Measurements from ENCODE around the gene OSBPL10.

OSBPL10 gene

GRCh38 chr3:31959951-31960792 lies 20.9 kb downstream of the OSBPL10 start:
- DNase-seq (ENCODE audit: low read depth in 2 of 2, low spot score in 1 of 2), result no peak

- no peak for DNase-seq (ENCODE audit: low read depth in 2 of 2, low spot score in 1 of 2)
Observed at GRCh38 chr3:31959251-31959650, 21.8 kb downstream of the OSBPL10 start.

DNA sequence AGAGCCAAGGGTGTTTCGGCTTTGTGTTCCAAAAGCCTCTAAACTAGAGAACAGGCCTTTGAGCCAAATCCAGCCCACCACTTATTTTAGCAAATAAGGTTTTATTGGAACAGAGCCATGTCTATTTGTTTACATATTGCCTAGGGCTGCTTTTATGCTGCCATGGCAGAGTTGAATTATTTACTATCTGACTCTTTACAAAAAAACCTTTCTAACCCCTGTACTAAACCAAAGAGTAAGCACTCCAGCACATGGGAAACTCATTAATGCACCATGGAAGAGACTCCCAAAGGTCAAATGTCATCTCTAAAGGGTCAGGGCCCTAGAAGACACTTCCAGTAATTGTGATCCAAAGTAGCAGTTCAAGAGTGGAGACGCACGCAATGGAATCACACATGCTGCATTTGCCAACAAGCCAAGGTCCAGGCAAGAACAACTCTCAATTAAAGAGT lies 22.3 kb downstream of the OSBPL10 start:
- DNase-seq (ENCODE audit: low read depth in 2 of 2, low spot score in 1 of 2), result no peak

DNA sequence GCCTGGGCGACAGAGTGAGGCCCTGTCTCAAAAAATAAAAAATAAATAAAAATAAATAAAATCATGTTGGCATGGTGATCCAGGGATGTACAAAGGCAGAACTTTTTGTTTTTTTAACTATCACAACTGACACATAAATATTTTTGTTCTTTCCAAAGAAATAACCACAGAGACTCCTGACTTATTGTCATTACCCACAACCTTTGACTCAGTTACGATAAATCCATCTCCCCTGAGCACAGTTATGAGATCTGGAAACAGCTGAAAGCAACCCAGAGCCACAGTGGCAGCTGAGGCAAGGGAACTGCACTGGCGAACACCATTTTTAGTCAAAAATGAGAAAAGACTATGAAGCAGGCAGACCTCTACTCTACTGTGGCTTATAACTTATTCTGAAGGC lies 24.0 kb downstream of the OSBPL10 start:
- DNase-seq (ENCODE audit: low read depth in 2 of 2, low spot score in 1 of 2), result no peak

GRCh38 chr3:31955581-31955980 lies 25.5 kb downstream of the OSBPL10 start:
- no peak for DNase-seq (ENCODE audit: low read depth in 2 of 2, low spot score in 1 of 2)

DNA sequence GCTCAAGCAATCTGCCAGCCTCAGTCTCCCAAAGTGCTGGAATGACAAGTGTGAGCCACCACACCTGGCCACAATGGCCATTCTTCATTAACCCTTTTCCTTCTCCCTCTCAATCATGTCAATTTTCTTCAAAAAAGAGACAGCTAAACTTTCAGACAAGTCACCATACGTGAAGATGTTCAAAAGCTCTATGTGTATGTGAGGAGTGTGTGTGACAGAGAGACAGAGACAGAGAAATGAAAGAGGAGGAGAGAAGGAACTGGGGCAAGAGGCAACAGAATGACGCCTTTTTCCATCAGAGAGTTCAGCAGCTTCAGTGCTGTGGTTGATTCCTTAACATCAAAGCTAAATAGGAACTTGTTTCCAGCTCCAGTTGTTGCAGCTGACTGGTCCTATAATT lies 27.4 kb downstream of the OSBPL10 start:
- DNase-seq (ENCODE audit: low read depth in 2 of 2, low spot score in 1 of 2), result no peak

DNA sequence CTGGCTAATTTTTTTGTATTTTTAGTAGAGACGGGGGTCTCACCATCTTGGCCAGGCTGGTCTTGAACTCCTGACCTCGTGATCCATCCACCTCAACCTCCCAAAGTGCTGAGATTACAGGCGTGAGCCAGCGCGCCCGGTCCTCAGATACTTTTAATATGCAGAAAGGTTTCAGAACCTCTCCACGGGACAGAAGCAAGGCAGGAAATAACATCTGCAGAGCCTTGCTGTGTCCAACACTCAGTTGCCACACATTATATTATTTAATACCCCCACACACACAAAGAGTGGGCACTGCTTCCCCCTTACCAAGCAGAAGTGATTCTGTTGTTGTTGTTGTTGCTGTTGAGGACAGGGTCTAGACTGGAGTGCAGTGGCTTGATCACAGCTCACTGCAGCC lies 28.0 kb downstream of the OSBPL10 start:
- DNase-seq (ENCODE audit: low read depth in 2 of 2, low spot score in 1 of 2), result no peak

DNA sequence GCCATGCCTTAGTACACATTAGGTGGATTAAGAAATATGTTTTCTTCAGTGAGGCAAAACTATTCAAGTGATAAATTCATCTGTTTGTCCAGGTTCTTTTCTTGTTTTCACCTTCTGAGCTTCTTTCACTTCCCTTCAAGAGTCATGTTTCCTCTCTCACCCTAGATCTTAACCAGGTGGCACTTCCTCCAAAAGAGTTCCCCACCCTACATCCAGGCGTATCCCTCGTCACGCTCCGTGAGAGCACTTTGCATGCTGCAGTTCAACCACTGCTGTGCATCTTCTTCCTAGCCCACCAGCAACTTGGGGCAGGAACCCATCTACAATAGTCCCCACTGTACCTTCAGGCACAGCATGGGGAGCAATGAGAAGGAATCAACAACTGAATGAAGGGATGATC lies 28.9 kb downstream of the OSBPL10 start:
- no peak for DNase-seq (ENCODE audit: low read depth in 2 of 2, low spot score in 1 of 2)

DNA sequence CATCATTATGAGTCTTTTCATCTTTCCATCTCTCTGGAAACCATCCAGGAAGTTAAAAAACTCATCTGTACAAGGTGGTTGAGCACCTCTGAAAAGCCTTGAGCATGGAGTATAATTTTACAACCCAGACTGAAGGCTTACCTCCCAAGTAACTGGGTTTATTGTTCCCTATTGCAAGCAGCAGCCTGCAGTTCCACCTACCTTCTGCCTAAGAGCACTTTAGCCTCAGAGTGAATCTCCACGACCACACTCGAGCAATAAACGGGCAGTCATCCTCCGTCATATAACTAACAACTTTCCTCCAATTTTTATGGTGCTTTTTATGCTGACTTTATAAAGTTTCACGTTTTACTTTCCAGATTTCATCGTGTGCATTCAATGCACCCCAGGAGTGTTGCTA lies 32.8 kb downstream of the OSBPL10 start:
- DNase-seq (ENCODE audit: low read depth in 2 of 2, low spot score in 1 of 2), result no peak

GRCh38 chr3:31947671-31948091 lies 33.4 kb downstream of the OSBPL10 start:
- DNase-seq (ENCODE audit: low read depth in 2 of 2, low spot score in 1 of 2), result no peak

DNA sequence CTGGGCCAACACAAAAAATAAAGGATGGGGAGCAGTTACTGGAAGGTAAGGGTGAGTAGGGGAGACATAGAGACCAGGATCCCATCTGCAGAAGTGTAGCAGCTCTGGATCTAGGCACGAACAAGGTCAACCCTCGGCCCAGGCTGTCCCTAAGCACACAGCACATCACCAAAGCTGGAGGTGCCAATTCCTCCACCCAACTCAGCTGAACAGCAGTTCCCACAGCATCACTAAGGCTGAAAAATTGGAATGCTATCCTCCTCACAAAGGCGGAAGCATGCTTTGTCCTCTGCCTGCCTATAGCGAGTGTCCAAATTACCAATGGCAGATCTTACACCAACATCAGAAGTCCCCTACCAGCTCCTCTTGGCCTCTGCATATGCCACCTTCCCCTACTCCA lies 33.9 kb downstream of the OSBPL10 start:
- no peak for DNase-seq (ENCODE audit: low read depth in 2 of 2, low spot score in 1 of 2)

GRCh38 chr3:31946484-31947081 lies 34.5 kb downstream of the OSBPL10 start:
- DNase-seq (ENCODE audit: low read depth in 2 of 2, low spot score in 1 of 2), result no peak

GRCh38 chr3:31945738-31946052 lies 35.4 kb downstream of the OSBPL10 start:
- DNase-seq (ENCODE audit: low read depth in 2 of 2, low spot score in 1 of 2), result no peak

DNA sequence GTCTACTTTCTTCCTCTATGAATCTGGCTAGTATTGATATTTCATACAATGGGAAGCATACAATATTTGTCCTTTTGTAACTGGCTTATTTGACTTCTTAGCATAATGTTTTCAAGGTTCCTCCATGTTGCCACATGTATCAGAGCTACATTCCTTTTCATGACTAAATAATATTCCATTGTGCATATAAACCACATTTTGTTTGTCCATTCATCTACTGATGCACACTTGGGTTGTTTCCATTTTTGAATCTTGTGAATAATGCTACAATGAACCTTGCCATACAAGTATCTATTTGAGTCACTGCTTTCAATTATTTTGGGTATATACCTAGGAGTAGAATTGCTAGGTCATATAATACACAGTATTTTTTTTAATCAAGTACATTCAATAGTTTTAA lies 38.0 kb downstream of the OSBPL10 start:
- no peak for DNase-seq (ENCODE audit: low read depth in 2 of 2, low spot score in 1 of 2)

DNA sequence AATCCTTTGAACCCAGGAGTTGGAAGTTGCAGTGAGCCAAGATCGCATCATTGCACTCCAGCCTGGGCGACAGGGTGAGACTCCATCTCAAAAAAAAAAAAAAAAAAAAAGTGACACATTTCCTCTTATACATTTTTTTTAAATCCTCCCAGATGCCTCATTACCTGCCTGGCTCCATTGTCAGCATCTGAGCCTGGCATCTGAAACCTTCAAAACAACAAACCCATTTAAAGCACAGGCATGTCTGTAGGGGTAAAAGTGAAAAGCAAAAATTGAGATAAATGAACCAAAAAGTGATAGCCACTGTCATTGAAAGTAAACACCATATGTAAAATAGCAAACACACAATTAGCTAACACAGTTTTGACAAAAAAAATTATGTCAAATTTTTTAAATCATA lies 38.6 kb downstream of the OSBPL10 start:
- DNase-seq (ENCODE audit: low read depth in 2 of 2, low spot score in 1 of 2), result no peak

- no peak for DNase-seq (ENCODE audit: low read depth in 2 of 2, low spot score in 1 of 2)
Observed at GRCh38 chr3:31937225-31937624, 43.8 kb downstream of the OSBPL10 start.

- DNase-seq (ENCODE audit: low read depth in 2 of 2, low spot score in 1 of 2), result no peak
Observed at GRCh38 chr3:31936420-31937060, 44.5 kb downstream of the OSBPL10 start.

GRCh38 chr3:31934866-31935265 lies 46.2 kb downstream of the OSBPL10 start:
- no peak for DNase-seq (ENCODE audit: low read depth in 2 of 2, low spot score in 1 of 2)

GRCh38 chr3:31934018-31934417 lies 47.0 kb downstream of the OSBPL10 start:
- DNase-seq (ENCODE audit: low read depth in 2 of 2, low spot score in 1 of 2), result no peak

GRCh38 chr3:31932990-31933389 lies 48.1 kb downstream of the OSBPL10 start:
- DNase-seq (ENCODE audit: low read depth in 2 of 2, low spot score in 1 of 2), result no peak

- DNase-seq (ENCODE audit: low read depth in 2 of 2, low spot score in 1 of 2), result no peak
Observed at GRCh38 chr3:31929826-31930502, 51.1 kb downstream of the OSBPL10 start.

GRCh38 chr3:31927811-31928210 lies 53.3 kb downstream of the OSBPL10 start:
- no peak for DNase-seq (ENCODE audit: low read depth in 2 of 2, low spot score in 1 of 2)

Measured in stimulated activated CD8-positive, alpha-beta memory T cell treated with anti-CD3 and anti-CD28 coated beads, Interleukin-4, amount 100 ng/mL, for 4 hours (primary cell).